HG02970 (cell line): ENCODE data around the gene SECISBP2L.

Source experiments
- ATAC-seq: cut with Tn5 transposase; IDR thresholded peaks from one replicate; pipeline ENCODE4 v1.9.1; 2021; ENCODE audit warnings: mild to moderate bottlenecking, moderate library complexity, moderate number of reproducible peaks; ENCODE audit not compliant: unreplicated experiment, low FRiP score

The SECISBP2L gene

GRCh38 chr15:48967336-48967735, 78.9 kb downstream of the SECISBP2L start:
- ATAC-seq: no peak

- peak; percentile 70 for ATAC-seq
These were observed 79.5 kb downstream of the SECISBP2L start for GRCh38 chr15:48966595-48967301.

DNA sequence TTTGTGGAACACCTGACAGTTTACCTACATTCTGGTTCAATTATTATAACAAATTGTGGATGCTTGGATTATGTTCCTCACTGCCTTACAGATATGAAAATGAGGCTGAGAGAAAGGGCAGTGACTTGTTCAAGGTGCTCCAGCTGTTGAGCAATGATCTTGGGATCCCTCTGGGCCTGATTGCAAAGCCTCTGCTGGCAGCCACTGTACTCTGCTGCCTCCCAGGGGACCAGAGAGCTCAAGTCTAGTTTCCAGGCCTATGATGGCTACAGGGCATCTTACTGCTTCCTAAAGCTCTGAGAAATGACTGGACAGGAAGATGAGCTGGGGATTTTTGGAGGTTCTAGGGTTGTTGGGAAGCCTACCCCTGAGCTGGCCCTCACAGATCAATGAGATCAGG, 80.3 kb downstream of the SECISBP2L start:
- peak; percentile 31 for ATAC-seq

- no peak for ATAC-seq
These were observed 81.3 kb downstream of the SECISBP2L start for GRCh38 chr15:48964898-48965297.

- no peak for ATAC-seq
These were observed 82.6 kb downstream of the SECISBP2L start, which contains the start of gene SHC4 for GRCh38 chr15:48963524-48964113. SHC4 (minus strand) TSS chr15:48963919; CDS start chr15:48963015, 904 bp downstream.

- ATAC-seq: no peak
These were observed 83.4 kb downstream of the SECISBP2L start for GRCh38 chr15:48962662-48963523.

- no peak for ATAC-seq
These were observed 90.3 kb downstream of the SECISBP2L start for GRCh38 chr15:48955967-48956366.

- no peak for ATAC-seq
These were observed 90.9 kb downstream of the SECISBP2L start for GRCh38 chr15:48955370-48955769.

GRCh38 chr15:48954538-48954937, 91.7 kb downstream of the SECISBP2L start:
- no peak for ATAC-seq

DNA sequence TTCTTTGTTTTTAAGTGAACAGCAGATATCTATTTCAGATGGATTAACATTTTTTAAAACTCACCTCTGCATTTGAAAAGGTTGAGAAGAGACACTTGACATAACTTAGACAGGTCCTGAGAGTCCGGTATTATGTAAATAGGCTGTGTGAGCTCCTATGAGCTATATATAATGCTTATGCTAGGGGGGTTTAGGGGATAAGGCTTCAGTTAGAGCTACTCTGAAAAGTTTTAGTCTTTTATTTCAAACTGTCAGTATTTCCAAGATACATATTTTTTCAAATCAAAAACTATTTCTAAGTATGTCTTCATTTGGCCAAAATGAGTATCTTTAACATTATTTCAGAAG, 99.4 kb downstream of the SECISBP2L start:
- no peak for ATAC-seq

DNA sequence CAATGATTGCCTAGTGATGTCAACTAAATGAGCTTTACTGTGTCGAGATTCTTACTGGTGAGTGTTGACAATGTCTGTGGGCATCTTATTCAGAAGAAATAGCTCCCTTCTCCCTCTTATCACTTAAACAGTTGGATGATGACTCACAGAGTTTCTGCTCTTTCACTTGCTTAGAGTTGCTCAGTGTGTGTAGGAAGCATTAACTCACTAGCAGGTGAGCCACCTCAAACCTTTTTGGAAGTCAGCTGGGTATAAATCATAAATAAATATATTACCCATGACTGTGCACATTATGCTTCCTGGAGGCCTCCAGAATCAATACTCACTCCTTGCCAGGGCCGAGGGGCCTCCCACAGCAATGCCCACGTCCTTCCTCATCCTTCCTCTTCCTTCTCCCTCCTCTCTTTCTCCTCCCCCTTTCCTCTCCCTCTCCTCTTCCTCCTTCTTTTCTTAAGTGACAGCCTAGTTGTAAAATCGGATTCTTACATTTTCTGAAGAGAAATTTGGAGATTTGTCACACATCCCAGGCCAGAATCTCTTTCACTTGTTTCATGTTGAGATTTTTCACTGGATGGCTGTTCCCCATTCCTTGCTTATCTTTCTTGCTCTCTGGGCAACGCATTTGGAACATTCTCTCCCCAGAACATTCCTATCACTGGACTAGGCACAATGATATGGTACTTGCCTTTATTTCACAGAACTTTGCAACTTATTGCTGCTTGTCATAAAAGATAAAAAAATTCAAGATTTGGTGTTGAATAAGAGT, 100.0 kb downstream of the SECISBP2L start:
- ATAC-seq: no peak

- ATAC-seq: no peak
These were observed 100.9 kb downstream of the SECISBP2L start for GRCh38 chr15:48945386-48945785.

- no peak for ATAC-seq
These were observed 104.3 kb downstream of the SECISBP2L start for GRCh38 chr15:48941904-48942303.

DNA sequence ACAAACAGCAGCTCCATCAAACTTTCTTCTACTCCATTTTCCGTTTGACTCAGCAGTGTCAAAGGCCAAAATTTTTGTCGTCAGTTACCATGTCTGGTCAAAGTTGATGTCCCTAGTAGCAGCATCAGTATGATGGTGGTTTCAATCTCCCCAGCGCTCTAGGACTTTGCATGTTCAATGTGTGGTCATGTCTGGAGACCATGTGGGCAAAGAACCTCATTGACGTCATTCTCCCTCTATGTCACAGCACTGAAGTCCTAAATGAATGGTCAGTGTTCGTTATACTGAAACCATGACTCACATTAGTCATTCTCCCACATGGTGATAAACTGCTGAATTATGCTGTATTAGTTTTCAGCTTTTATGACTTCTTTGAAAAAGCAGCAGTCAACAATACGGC, 105.7 kb downstream of the SECISBP2L start:
- ATAC-seq: peak; percentile 82

GRCh38 chr15:48939648-48940047, 106.6 kb downstream of the SECISBP2L start:
- ATAC-seq: no peak
